SJCRH30 (cell line): ENCODE results near the gene SPTLC3. TPM values are rescaled to one million over a fixed set of nuclear protein-coding genes. Genes with fewer than 3 reads are reported as not detected.
A peak's percentile ranks its signal among the peaks of the same experiment; 100 is the strongest.

Experiments used
- DNase-seq, 2 experiments: peaks; one replicate each; pipeline ENCODE4 v3.0.0-alpha.2; 2015 to 2020
- H3K27ac ChIP-seq: fragments of 250-450 bp; sonication (Bioruptor Pico); 2 replicates; pipeline ENCODE4 v1.5.1; 2020; ENCODE audit warnings: mild to moderate bottlenecking, moderate library complexity
- H3K27me3 ChIP-seq: fragments of 250-450 bp; sonication (Bioruptor Pico); 2 replicates; pipeline ENCODE4 v1.5.1; 2020; ENCODE audit warnings: mild to moderate bottlenecking, moderate library complexity
- H3K36me3 ChIP-seq: fragments of 250-450 bp; sonication (Bioruptor Pico); 2 replicates; pipeline ENCODE4 v1.5.1; 2020; ENCODE audit warnings: mild to moderate bottlenecking, moderate library complexity
- H3K4me1 ChIP-seq: fragments of 250-450 bp; sonication (Bioruptor Pico); 2 replicates; pipeline ENCODE4 v1.5.1; 2020; ENCODE audit warnings: mild to moderate bottlenecking, moderate library complexity
- H3K4me3 ChIP-seq: fragments of 250-450 bp; sonication (Bioruptor Pico); 2 replicates; pipeline ENCODE4 v1.5.1; 2020; ENCODE audit warnings: mild to moderate bottlenecking, moderate library complexity
- H3K9me3 ChIP-seq: fragments of 250-450 bp; sonication (Bioruptor Pico); replicated peaks from 2 replicates; pipeline ENCODE4 v1.5.1; 2020; ENCODE audit warnings: mild to moderate bottlenecking, moderate library complexity
- total RNA-seq: library from RNA; depleted of rRNA; stranded (reverse); fragments of >200 nt; shearing (Covaris generic); gene quantifications from 2 replicates; pipeline ENCODE4 v1.2.3, GENCODE V29; 2014

SPTLC3 gene
- total RNA-seq, 1 experiment from 2014 or later = not detected

DNA sequence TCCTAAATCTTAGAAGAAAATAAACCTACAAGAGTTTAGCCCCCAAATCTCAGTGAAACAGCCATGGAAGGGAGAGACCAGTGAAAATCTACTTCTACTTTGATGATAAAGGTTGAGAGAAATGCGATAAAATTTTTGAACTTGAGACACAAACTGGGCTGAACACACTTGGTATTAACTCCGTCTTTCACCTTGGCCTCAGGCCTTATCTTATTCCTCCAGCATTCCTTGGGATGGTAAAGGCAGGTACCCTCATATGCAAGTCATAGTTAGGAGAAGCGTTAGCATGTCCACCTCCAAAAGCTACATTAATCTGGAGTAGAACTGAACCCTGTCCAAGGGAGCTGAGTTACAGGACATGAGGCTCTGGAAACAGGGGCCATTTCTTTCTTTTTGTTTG is 1.2 kb upstream of the SPTLC3 start:
- Histone ChIP-seq H3K4me1 (no peaks in the 10 kb centered on the region), H3K36me3 (no peaks in the 10 kb centered on the region), H3K27me3 (no peaks in the 10 kb centered on the region), H3K4me3 (no peak overlapping the region), H3K27ac (no peak overlapping the region), H3K9me3 (no peaks in the 10 kb centered on the region)
- DNase-seq = no peak

GRCh38 chr20:13009682-13010406 is 1.1 kb downstream of the SPTLC3 start:
- no peaks in the 10 kb centered on the region for H3K4me1 ChIP-seq
- H3K36me3 ChIP-seq = no peaks in the 10 kb centered on the region
- H3K27me3 ChIP-seq = no peaks in the 10 kb centered on the region
- H3K4me3 ChIP-seq = no peak overlapping the region
- no peak for DNase-seq
- H3K27ac ChIP-seq = no peak overlapping the region
- no peaks in the 10 kb centered on the region for H3K9me3 ChIP-seq

DNA sequence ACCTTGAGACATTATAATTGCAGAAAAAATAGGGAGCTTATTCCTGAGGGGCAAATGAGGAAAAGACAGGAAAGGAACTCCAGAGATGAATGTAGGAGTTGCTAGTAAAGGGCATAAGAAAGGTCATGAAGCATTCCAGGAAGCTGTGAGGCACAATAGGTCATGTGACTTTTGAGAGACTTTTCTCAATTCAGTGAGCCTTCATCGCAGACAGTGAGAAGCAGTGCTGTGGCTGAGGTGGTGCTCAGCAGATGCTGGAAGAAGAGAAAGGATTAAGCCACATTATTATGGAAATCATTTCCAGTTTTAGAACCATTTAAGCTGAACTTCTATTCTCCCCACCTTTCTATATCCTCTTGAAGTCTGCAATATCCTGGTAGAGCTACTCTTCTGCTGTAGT is 4.1 kb downstream of the SPTLC3 start:
- Histone ChIP-seq H3K36me3 (no peaks in the 10 kb centered on the region), H3K9me3 (no peaks in the 10 kb centered on the region), H3K27ac (no peak overlapping the region), H3K4me1 (no peaks in the 10 kb centered on the region), H3K27me3 (no peaks in the 10 kb centered on the region), H3K4me3 (no peak overlapping the region)
- DNase-seq = no peak

- no peaks in the 10 kb centered on the region for H3K27me3 ChIP-seq
- H3K27ac ChIP-seq = no peak overlapping the region
- no peak overlapping the region for H3K4me3 ChIP-seq
- no peaks in the 10 kb centered on the region for H3K9me3 ChIP-seq
- no peaks in the 10 kb centered on the region for H3K36me3 ChIP-seq
- H3K4me1 ChIP-seq = no peaks in the 10 kb centered on the region
- DNase-seq = no peak
Observed at GRCh38 chr20:13013411-13013810, 4.6 kb downstream of the SPTLC3 start.

- Histone ChIP-seq H3K36me3 (no peaks in the 10 kb centered on the region), H3K4me3 (no peak overlapping the region), H3K27ac (no peak overlapping the region), H3K9me3 (no peaks in the 10 kb centered on the region), H3K4me1 (no peaks in the 10 kb centered on the region), H3K27me3 (no peaks in the 10 kb centered on the region)
- DNase-seq = no peak
Observed at GRCh38 chr20:13017235-13017634, 8.5 kb downstream of the SPTLC3 start.

DNA sequence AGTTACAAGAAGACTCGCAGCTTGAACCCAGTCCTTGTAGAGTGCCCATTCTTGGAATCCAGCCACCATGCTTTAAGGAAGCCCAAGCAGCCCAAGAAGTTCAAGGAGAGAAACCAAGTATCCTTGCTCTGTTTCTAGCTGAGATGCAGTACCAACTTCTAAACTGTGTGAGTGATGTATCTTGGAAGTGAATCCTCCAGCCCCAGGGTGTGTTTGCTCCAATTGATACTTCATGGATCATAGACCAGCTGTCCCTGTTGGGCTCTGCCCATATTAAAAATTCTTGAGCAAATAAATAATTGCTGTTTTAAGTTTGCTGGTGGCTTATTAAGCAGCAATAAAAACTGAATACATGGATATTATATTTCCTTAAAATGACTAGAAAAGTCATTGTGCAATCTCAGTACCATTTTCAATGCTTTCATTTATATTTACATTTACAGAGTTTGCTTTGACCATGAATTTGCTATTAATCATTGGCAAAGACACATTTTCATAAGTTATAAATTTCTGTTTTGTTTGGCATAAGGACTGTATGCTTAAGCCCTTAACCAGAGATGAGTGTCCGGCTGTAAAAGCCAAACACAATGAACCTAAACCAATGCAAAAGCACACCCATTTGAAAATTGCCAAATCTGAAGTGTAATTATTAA is 9.2 kb downstream of the SPTLC3 start:
- H3K36me3 ChIP-seq = no peaks in the 10 kb centered on the region
- no peak overlapping the region for H3K27ac ChIP-seq
- H3K27me3 ChIP-seq = no peaks in the 10 kb centered on the region
- H3K9me3 ChIP-seq = no peaks in the 10 kb centered on the region
- no peak overlapping the region for H3K4me3 ChIP-seq
- H3K4me1 ChIP-seq = no peaks in the 10 kb centered on the region
- DNase-seq = no peak

- no peaks in the 10 kb centered on the region for H3K9me3 ChIP-seq
- H3K4me3 ChIP-seq = no peak overlapping the region
- H3K4me1 ChIP-seq = no peaks in the 10 kb centered on the region
- DNase-seq = no peak
- H3K27me3 ChIP-seq = no peaks in the 10 kb centered on the region
- H3K36me3 ChIP-seq = no peaks in the 10 kb centered on the region
- no peak overlapping the region for H3K27ac ChIP-seq
Observed at GRCh38 chr20:13021205-13021970, 12.6 kb downstream of the SPTLC3 start.

- H3K4me3 ChIP-seq = no peak overlapping the region
- H3K36me3 ChIP-seq = no peaks in the 10 kb centered on the region
- H3K27me3 ChIP-seq = no peaks in the 10 kb centered on the region
- H3K9me3 ChIP-seq = no peaks in the 10 kb centered on the region
- DNase-seq = peak in 1 of 2 experiments; percentile 17
- H3K4me1 ChIP-seq = no peaks in the 10 kb centered on the region
- H3K27ac ChIP-seq = no peak overlapping the region
Observed at GRCh38 chr20:13022401-13023155, 13.8 kb downstream of the SPTLC3 start.

- no peak for DNase-seq
- Histone ChIP-seq H3K27me3 (no peaks in the 10 kb centered on the region), H3K27ac (no peak overlapping the region), H3K9me3 (no peaks in the 10 kb centered on the region), H3K4me3 (no peak overlapping the region), H3K4me1 (peaks cover 7% of the 10 kb centered on the region; the same call in 1 of the 2 replicates), H3K36me3 (no peaks in the 10 kb centered on the region)
Observed at GRCh38 chr20:13024596-13024995, 15.8 kb downstream of the SPTLC3 start.

- no peak overlapping the region for H3K27ac ChIP-seq
- DNase-seq = no peak
- H3K9me3 ChIP-seq = no peaks in the 10 kb centered on the region
- peaks cover 11% of the 10 kb centered on the region; the same call in 1 of the 2 replicates for H3K4me1 ChIP-seq
- no peaks in the 10 kb centered on the region for H3K36me3 ChIP-seq
- H3K4me3 ChIP-seq = no peak overlapping the region
- H3K27me3 ChIP-seq = no peaks in the 10 kb centered on the region
Observed at GRCh38 chr20:13025181-13025580, 16.4 kb downstream of the SPTLC3 start.

- Histone ChIP-seq H3K4me1 (peaks cover 18% of the 10 kb centered on the region), H3K36me3 (no peaks in the 10 kb centered on the region), H3K27ac (no peak overlapping the region), H3K27me3 (no peaks in the 10 kb centered on the region), H3K4me3 (no peak overlapping the region), H3K9me3 (no peaks in the 10 kb centered on the region)
- DNase-seq = no peak
Observed at GRCh38 chr20:13028001-13028400, 19.2 kb downstream of the SPTLC3 start.

DNA sequence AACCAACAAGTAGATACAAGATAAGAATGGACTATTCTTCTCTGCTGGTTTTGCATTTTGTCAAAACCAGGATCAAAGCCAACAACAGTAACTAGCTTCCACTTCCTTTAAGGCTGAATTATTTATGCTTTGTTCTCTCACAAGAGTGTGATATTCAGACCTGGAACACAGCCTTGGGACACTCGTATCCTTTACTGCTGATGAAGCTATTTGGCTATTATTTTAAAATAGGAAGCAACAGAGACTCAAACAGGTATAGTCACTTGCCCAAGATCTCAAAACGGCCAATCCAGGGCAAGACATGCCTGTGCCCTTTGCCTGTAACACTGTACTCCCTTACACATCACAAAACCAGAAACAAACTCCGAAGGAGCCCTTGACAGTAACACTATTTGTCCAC is 19.9 kb downstream of the SPTLC3 start:
- no peaks in the 10 kb centered on the region for H3K9me3 ChIP-seq
- no peak for DNase-seq
- H3K4me3 ChIP-seq = no peak overlapping the region
- H3K4me1 ChIP-seq = peaks cover 18% of the 10 kb centered on the region
- H3K36me3 ChIP-seq = no peaks in the 10 kb centered on the region
- no peak overlapping the region for H3K27ac ChIP-seq
- H3K27me3 ChIP-seq = no peaks in the 10 kb centered on the region

GRCh38 chr20:13029687-13030375 is 21.1 kb downstream of the SPTLC3 start:
- Histone ChIP-seq H3K4me3 (no peak overlapping the region), H3K36me3 (no peaks in the 10 kb centered on the region), H3K27me3 (no peaks in the 10 kb centered on the region), H3K27ac (peak overlapping the region; percentile 54), H3K4me1 (peaks cover 18% of the 10 kb centered on the region), H3K9me3 (no peaks in the 10 kb centered on the region)
- peak; percentile 58 to 63 for DNase-seq

GRCh38 chr20:13031751-13032150 is 23.0 kb downstream of the SPTLC3 start:
- H3K27me3 ChIP-seq = no peaks in the 10 kb centered on the region
- DNase-seq = no peak
- no peak overlapping the region for H3K4me3 ChIP-seq
- no peaks in the 10 kb centered on the region for H3K36me3 ChIP-seq
- peaks cover 18% of the 10 kb centered on the region for H3K4me1 ChIP-seq
- H3K27ac ChIP-seq = no peak overlapping the region
- H3K9me3 ChIP-seq = no peaks in the 10 kb centered on the region
